Natural killer cell (primary cell): ENCODE data around the gene PSMD7. TPM values are rescaled to one million over a fixed set of nuclear protein-coding genes. Genes with fewer than 3 reads are reported as not detected.

Experiments
- ATAC-seq, 3 donors: fragments of 150-1000 bp in 2 of 3; fragments of 200-7000 bp in 1 of 3; cut with Tn5 transposase; 1 replicate in 1 of 3; 2 replicates in 2 of 3; pipeline ENCODE4 v1.10.0; 2021; ENCODE audit warnings: mild to moderate bottlenecking in 2 of 3, moderate library complexity in 2 of 3
- DNase-seq, 2 donors: peaks; one replicate each; pipeline versions ENCODE4 v3.0.0 to v3.0.0-alpha.2; 2013 to 2021; ENCODE audit warnings: mixed read lengths in 1 of 2
- H3K27ac ChIP-seq: one replicate; pipeline ENCODE4 v1.5.1; 2013; ENCODE audit warnings: mild to moderate bottlenecking, low read length
- H3K27me3 ChIP-seq: one replicate; pipeline ENCODE4 v1.6.1; 2013; ENCODE audit warnings: low read length; ENCODE audit not compliant: control insufficient read depth, insufficient read depth
- H3K36me3 ChIP-seq: one replicate; pipeline ENCODE4 v1.6.1; 2013; ENCODE audit warnings: low read length; ENCODE audit not compliant: control insufficient read depth, insufficient read depth
- H3K4me1 ChIP-seq: one replicate; pipeline ENCODE4 v1.6.1; 2013; ENCODE audit warnings: low read length; ENCODE audit not compliant: control insufficient read depth, insufficient read depth
- H3K4me3 ChIP-seq: one replicate; pipeline ENCODE4 v1.5.1; 2013; ENCODE audit warnings: low read length
- H3K9me3 ChIP-seq: one replicate; pipeline ENCODE4 v1.6.1; 2013; ENCODE audit warnings: low read length; ENCODE audit not compliant: control insufficient read depth, insufficient read depth
- H3K27ac Mint-ChIP-seq, 2 donors: one replicate each; pipeline ENCODE4 v1.8.0; 2022; ENCODE audit warnings: mild to moderate bottlenecking in 2 of 2, mixed read lengths in 2 of 2, moderate library complexity in 1 of 2
- H3K27me3 Mint-ChIP-seq, 2 donors: one replicate each; pipeline ENCODE4 v1.8.0; 2022; ENCODE audit warnings: low read depth in 2 of 2, mixed read lengths in 2 of 2
- H3K36me3 Mint-ChIP-seq: one replicate; pipeline ENCODE4 v1.8.0; 2022; ENCODE audit warnings: mixed read lengths
- H3K4me1 Mint-ChIP-seq, 2 donors: one replicate each; pipeline ENCODE4 v1.8.0; 2022; ENCODE audit warnings: mixed read lengths in 2 of 2
- H3K4me3 Mint-ChIP-seq: one replicate; pipeline ENCODE4 v1.8.0; 2022; ENCODE audit warnings: mild to moderate bottlenecking, moderate library complexity, mixed read lengths
- H3K9me3 Mint-ChIP-seq, 2 donors: one replicate each; pipeline ENCODE4 v1.8.0; 2022; ENCODE audit warnings: mixed read lengths in 2 of 2
- CTCF ChIP-seq: fragments of 200-600 bp; IDR thresholded peaks from one replicate; pipeline ENCODE4 v1.8.0; 2022; ENCODE audit warnings: antibody characterized with exemption
- WGBS: methylation state at CpG from one replicate; pipeline ENCODE4 v1.1.7; 2013; ENCODE audit warnings: missing lambda C conversion rate; ENCODE audit not compliant: insufficient coverage; 5-methylcytosine and 5-hydroxymethylcytosine counted together
- intact Hi-C: fragments of 100-400 bp; cut with micrococcal nuclease; formaldehyde crosslinking; loops from one replicate; pipeline ENCODE4 v1.14.2; 2022
- total RNA-seq, 4 donors: library from RNA; stranded (reverse); fragments of 120-200 nt in 1 of 4; gene quantifications; one replicate each; pipeline versions ENCODE4 v1.2.3 to v1.2.4, GENCODE V29; 2013 to 2022

The PSMD7 gene
- total RNA-seq, 3 donors from 2014 or later (not counting 1 experiment from before 2014, with no cell fraction given) = 81.0 to 89.2 (median 81.7) TPM

GRCh38 chr16:74275711-74276110 lies 20.9 kb upstream of the PSMD7 start:
- WGBS = no CpG with 5 or more reads among the region's 7 CpGs
- no peaks in the 10 kb centered on the region for H3K9me3 Mint-ChIP-seq
- DNase-seq (no peak), ATAC-seq (no peak)
- Histone ChIP-seq H3K27ac (no peak overlapping the region), H3K9me3 (peaks cover 4% of the 10 kb centered on the region), H3K4me3 (no peak overlapping the region), H3K4me1 (no peaks in the 10 kb centered on the region), H3K36me3 (no peaks in the 10 kb centered on the region), H3K27me3 (no peaks in the 10 kb centered on the region)
- TF ChIP-seq CTCF = no peak
- H3K4me1 Mint-ChIP-seq = no peaks in the 10 kb centered on the region
- H3K27me3 Mint-ChIP-seq = peaks cover 22 to 28% of the 10 kb centered on the region in 2 donors
- no peaks in the 10 kb centered on the region for H3K36me3 Mint-ChIP-seq
- H3K4me3 Mint-ChIP-seq = no peak overlapping the region
- intact Hi-C loops = no loop called here
- no peak overlapping the region for H3K27ac Mint-ChIP-seq

- Histone ChIP-seq H3K27ac (no peak overlapping the region), H3K4me3 (no peak overlapping the region), H3K27me3 (no peaks in the 10 kb centered on the region), H3K9me3 (peaks cover 4% of the 10 kb centered on the region), H3K36me3 (no peaks in the 10 kb centered on the region), H3K4me1 (no peaks in the 10 kb centered on the region)
- 100% methylated on average over 2 of the region's 2 CpGs for WGBS
- no peaks in the 10 kb centered on the region for H3K36me3 Mint-ChIP-seq
- TF ChIP-seq CTCF = no peak
- no peak for ATAC-seq
- no peaks in the 10 kb centered on the region for H3K4me1 Mint-ChIP-seq
- intact Hi-C loops = no loop called here
- no peak overlapping the region for H3K4me3 Mint-ChIP-seq
- no peaks in the 10 kb centered on the region for H3K9me3 Mint-ChIP-seq
- no peak overlapping the region for H3K27ac Mint-ChIP-seq
- H3K27me3 Mint-ChIP-seq = peaks cover 22 to 28% of the 10 kb centered on the region in 2 donors
- DNase-seq = no peak
These were observed 18.6 kb upstream of the PSMD7 start for GRCh38 chr16:74277974-74278373.

GRCh38 chr16:74279266-74279665 lies 17.3 kb upstream of the PSMD7 start:
- H3K27ac ChIP-seq = no peak overlapping the region
- no peaks in the 10 kb centered on the region for H3K36me3 ChIP-seq
- H3K4me1 ChIP-seq = no peaks in the 10 kb centered on the region
- no peak overlapping the region for H3K27ac Mint-ChIP-seq
- H3K27me3 Mint-ChIP-seq = peaks cover 18 to 23% of the 10 kb centered on the region in 2 donors
- 65% methylated on average over 3 of the region's 3 CpGs for WGBS
- H3K9me3 ChIP-seq = peaks cover 4% of the 10 kb centered on the region
- no peaks in the 10 kb centered on the region for H3K9me3 Mint-ChIP-seq
- H3K27me3 ChIP-seq = no peaks in the 10 kb centered on the region
- no peak overlapping the region for H3K4me3 ChIP-seq
- no peak for TF ChIP-seq CTCF
- H3K4me3 Mint-ChIP-seq = no peak overlapping the region
- no peak for ATAC-seq
- intact Hi-C loops = no loop called here
- no peaks in the 10 kb centered on the region for H3K4me1 Mint-ChIP-seq
- no peak for DNase-seq
- H3K36me3 Mint-ChIP-seq = no peaks in the 10 kb centered on the region

GRCh38 chr16:74279805-74280204 lies 16.8 kb upstream of the PSMD7 start:
- ATAC-seq = no peak
- no peak for TF ChIP-seq CTCF
- Histone ChIP-seq H3K4me1 (no peaks in the 10 kb centered on the region), H3K27me3 (no peaks in the 10 kb centered on the region), H3K27ac (no peak overlapping the region), H3K9me3 (peaks cover 4% of the 10 kb centered on the region), H3K4me3 (no peak overlapping the region), H3K36me3 (no peaks in the 10 kb centered on the region)
- peaks cover 14 to 18% of the 10 kb centered on the region in 2 donors for H3K27me3 Mint-ChIP-seq
- DNase-seq = no peak
- no peaks in the 10 kb centered on the region for H3K4me1 Mint-ChIP-seq
- no peak overlapping the region for H3K27ac Mint-ChIP-seq
- H3K4me3 Mint-ChIP-seq = no peak overlapping the region
- no peaks in the 10 kb centered on the region for H3K36me3 Mint-ChIP-seq
- 97% methylated on average over 5 of the region's 6 CpGs for WGBS
- H3K9me3 Mint-ChIP-seq = no peaks in the 10 kb centered on the region
- intact Hi-C loops = no loop called here
